Measurements from ENCODE around the gene BBS7.

DNA sequence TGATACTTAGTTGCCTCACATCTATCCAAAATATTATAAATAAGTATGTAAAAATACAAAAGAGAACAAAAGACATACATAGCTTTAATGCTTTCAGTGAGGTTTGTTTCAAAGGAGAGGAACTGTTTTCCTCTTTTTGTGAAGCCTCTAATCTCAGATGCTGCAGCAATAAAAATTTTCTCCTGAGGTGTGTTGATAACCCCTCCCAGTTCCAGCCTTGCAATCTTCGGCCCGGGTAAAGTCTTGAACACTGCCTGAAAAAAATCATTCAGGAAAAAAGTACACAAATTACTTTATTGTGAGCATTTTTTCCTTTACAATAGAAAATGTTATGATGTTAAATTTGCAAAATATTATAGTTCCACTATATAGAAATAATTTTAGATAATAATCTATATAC lies 8.8 kb downstream of the BBS7 start:
- TF ChIP-seq MAZ (IDR thresholded peaks at IDR 0.05; ENCODE audit: borderline replicate concordance, low read depth, low read length) (no peak), RFX5 (IDR thresholded peaks at IDR 0.05) (no peak), POLR2A (IDR thresholded peaks at IDR 0.05; ENCODE audit: low read length) (no peak), NPAS2 (CRISPR knock-in tag; IDR thresholded peaks at IDR 0.05; ENCODE audit: borderline replicate concordance) (no peak), EHMT2 (IDR thresholded peaks at IDR 0.05; ENCODE audit: low read depth) (no peak), POLR2AphosphoS2 (conservative IDR thresholded peaks at IDR 0.05; ENCODE audit: low read length) (no peak), CBX8 (IDR thresholded peaks at IDR 0.05) (no peak), BHLHE40 (IDR thresholded peaks at IDR 0.05; ENCODE audit: low read depth, low read length) (no peak)
- TF ChIP-seq, protein P1, sequence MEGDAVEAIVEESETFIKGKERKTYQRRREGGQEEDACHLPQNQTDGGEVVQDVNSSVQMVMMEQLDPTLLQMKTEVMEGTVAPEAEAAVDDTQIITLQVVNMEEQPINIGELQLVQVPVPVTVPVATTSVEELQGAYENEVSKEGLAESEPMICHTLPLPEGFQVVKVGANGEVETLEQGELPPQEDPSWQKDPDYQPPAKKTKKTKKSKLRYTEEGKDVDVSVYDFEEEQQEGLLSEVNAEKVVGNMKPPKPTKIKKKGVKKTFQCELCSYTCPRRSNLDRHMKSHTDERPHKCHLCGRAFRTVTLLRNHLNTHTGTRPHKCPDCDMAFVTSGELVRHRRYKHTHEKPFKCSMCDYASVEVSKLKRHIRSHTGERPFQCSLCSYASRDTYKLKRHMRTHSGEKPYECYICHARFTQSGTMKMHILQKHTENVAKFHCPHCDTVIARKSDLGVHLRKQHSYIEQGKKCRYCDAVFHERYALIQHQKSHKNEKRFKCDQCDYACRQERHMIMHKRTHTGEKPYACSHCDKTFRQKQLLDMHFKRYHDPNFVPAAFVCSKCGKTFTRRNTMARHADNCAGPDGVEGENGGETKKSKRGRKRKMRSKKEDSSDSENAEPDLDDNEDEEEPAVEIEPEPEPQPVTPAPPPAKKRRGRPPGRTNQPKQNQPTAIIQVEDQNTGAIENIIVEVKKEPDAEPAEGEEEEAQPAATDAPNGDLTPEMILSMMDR (IDR thresholded peaks at IDR 0.05) = no peak
- TF ChIP-seq, protein P2, sequence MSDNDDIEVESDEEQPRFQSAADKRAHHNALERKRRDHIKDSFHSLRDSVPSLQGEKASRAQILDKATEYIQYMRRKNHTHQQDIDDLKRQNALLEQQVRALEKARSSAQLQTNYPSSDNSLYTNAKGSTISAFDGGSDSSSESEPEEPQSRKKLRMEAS (IDR thresholded peaks at IDR 0.05) = no peak
- TF ChIP-seq, protein P3, sequence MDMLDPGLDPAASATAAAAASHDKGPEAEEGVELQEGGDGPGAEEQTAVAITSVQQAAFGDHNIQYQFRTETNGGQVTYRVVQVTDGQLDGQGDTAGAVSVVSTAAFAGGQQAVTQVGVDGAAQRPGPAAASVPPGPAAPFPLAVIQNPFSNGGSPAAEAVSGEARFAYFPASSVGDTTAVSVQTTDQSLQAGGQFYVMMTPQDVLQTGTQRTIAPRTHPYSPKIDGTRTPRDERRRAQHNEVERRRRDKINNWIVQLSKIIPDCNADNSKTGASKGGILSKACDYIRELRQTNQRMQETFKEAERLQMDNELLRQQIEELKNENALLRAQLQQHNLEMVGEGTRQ (IDR thresholded peaks at IDR 0.05) = no peak
- TF ChIP-seq, protein P4, sequence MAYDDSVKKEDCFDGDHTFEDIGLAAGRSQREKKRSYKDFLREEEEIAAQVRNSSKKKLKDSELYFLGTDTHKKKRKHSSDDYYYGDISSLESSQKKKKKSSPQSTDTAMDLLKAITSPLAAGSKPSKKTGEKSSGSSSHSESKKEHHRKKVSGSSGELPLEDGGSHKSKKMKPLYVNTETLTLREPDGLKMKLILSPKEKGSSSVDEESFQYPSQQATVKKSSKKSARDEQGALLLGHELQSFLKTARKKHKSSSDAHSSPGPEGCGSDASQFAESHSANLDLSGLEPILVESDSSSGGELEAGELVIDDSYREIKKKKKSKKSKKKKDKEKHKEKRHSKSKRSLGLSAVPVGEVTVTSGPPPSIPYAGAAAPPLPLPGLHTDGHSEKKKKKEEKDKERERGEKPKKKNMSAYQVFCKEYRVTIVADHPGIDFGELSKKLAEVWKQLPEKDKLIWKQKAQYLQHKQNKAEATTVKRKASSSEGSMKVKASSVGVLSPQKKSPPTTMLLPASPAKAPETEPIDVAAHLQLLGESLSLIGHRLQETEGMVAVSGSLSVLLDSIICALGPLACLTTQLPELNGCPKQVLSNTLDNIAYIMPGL (CRISPR knock-in tag; IDR thresholded peaks at IDR 0.05; ENCODE audit: borderline replicate concordance) = no peak
- TF ChIP-seq, protein P5, sequence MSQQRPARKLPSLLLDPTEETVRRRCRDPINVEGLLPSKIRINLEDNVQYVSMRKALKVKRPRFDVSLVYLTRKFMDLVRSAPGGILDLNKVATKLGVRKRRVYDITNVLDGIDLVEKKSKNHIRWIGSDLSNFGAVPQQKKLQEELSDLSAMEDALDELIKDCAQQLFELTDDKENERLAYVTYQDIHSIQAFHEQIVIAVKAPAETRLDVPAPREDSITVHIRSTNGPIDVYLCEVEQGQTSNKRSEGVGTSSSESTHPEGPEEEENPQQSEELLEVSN (IDR thresholded peaks at IDR 0.05; ENCODE audit: borderline replicate concordance, low read depth) = no peak
